A549 (cell line): ENCODE data around the gene TBC1D22A.

Source experiments
- CEBPB ChIP-seq, 2 experiments: fragments of >200 bp in 1 of 2; sonication (Bioruptor Twin) in 1 of 2; formaldehyde crosslinking in 1 of 2; IDR thresholded peaks; 2 replicates each; pipeline ENCODE4 v1.6.1; 2012 to 2016
- EP300 ChIP-seq, 2 experiments: fragments of >200 bp; sonication (Bioruptor Twin); formaldehyde crosslinking; IDR thresholded peaks; 2 replicates in 1 of 2; 3 replicates in 1 of 2; pipeline ENCODE4 v1.6.1; 2016 to 2017
- POLR2A ChIP-seq: IDR thresholded peaks from 2 replicates; pipeline ENCODE4 v1.6.1; 2012; ENCODE audit warnings: mild to moderate bottlenecking, low read length
- TF ChIP-seq, protein P1 (sequence below): fragments of >200 bp; sonication (Bioruptor Twin); formaldehyde crosslinking; IDR thresholded peaks from 3 replicates; pipeline ENCODE4 v1.5.1; 2016

- TF ChIP-seq, protein P1, sequence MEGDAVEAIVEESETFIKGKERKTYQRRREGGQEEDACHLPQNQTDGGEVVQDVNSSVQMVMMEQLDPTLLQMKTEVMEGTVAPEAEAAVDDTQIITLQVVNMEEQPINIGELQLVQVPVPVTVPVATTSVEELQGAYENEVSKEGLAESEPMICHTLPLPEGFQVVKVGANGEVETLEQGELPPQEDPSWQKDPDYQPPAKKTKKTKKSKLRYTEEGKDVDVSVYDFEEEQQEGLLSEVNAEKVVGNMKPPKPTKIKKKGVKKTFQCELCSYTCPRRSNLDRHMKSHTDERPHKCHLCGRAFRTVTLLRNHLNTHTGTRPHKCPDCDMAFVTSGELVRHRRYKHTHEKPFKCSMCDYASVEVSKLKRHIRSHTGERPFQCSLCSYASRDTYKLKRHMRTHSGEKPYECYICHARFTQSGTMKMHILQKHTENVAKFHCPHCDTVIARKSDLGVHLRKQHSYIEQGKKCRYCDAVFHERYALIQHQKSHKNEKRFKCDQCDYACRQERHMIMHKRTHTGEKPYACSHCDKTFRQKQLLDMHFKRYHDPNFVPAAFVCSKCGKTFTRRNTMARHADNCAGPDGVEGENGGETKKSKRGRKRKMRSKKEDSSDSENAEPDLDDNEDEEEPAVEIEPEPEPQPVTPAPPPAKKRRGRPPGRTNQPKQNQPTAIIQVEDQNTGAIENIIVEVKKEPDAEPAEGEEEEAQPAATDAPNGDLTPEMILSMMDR = peak; percentile 31
- TF ChIP-seq CEBPB (IDR thresholded peaks at IDR 0.05) (no peak), POLR2A (no peak), EP300 (IDR thresholded peaks at IDR 0.05) (no peak)
Measured at GRCh38 chr22:47213571-47214230, 451.3 kb downstream of the TBC1D22A start.
